Measurements from ENCODE around the gene RUNX2. TPM values are rescaled to one million over a fixed set of nuclear protein-coding genes. Genes with fewer than 3 reads are reported as not detected.

The RUNX2 gene
- total and polyA plus RNA-seq, 2 of the 8 experiments (the other 6 are each of a cell fraction or from before 2014, with no cell fraction given), result 0.26 to 1.2 TPM

DNA sequence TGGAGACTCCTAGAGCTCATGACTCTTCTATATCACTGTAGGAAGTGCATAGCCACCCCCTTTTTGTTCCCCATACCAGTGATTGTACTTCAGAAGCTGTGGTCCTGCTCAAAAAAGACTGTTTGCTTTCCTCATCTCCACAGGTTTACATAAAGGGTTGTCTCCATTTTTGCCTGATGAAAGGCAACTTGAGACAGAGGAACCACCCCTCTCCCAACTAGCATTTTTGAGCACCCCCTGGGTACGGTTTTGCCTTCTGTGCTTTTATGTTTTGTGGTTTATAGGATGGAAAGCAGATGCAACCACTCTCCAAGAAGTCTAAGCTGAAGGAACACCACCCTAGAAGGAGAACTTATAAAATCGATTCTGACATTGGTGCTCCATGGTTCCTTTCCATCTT, 177.3 kb downstream of the RUNX2 start (continued):
- TF ChIP-seq NANOG (IDR thresholded peaks at IDR 0.05; ENCODE audit: insufficient read depth, low read depth, low read length, poor library complexity, severe bottlenecking), result no peak

Data from H1 (cell line).